Fibroblast of the aortic adventitia (primary cell): ENCODE data around the gene PCNT. TPM values are rescaled to one million over a fixed set of nuclear protein-coding genes. Genes with fewer than 3 reads are reported as not detected.

ENCODE experiments used
- DNase-seq: peaks from one replicate; pipeline ENCODE4 v3.0.0-alpha.2; 2010; ENCODE audit warnings: low read depth
- H3K4me3 ChIP-seq: 2 replicates; pipeline ENCODE4 v1.5.1; 2011; ENCODE audit warnings: low read depth, mild to moderate bottlenecking, control low read depth, low read length, moderate library complexity
- CTCF ChIP-seq: IDR thresholded peaks from 2 replicates; pipeline ENCODE4 v1.5.1; 2011; ENCODE audit warnings: mild to moderate bottlenecking, low read length, control low read depth, inconsistent platforms; ENCODE audit not compliant: insufficient read depth
- total RNA-seq: library from RNA; depleted of rRNA; stranded (reverse); fragments of >200 nt; gene quantifications from 2 replicates; pipeline ENCODE4 v1.2.3, GENCODE V29; 2012; ENCODE audit warnings: low replicate concordance

PCNT gene
- total RNA-seq, 1 donor: 27.8 TPM

GRCh38 chr21:46391773-46392172 is 67.8 kb downstream of the PCNT start:
- TF ChIP-seq CTCF: no peak
- no peak for DNase-seq
- H3K4me3 ChIP-seq: no peak overlapping the region

- no peak overlapping the region for H3K4me3 ChIP-seq
- TF ChIP-seq CTCF: no peak
- DNase-seq: peak; percentile 39
These were observed 69.0 kb downstream of the PCNT start for GRCh38 chr21:46392921-46393320.

GRCh38 chr21:46393451-46393940 is 69.5 kb downstream of the PCNT start:
- TF ChIP-seq CTCF: no peak
- no peak for DNase-seq
- no peak overlapping the region for H3K4me3 ChIP-seq

- no peak for DNase-seq
- TF ChIP-seq CTCF: no peak
- no peak overlapping the region for H3K4me3 ChIP-seq
These were observed 70.1 kb downstream of the PCNT start for GRCh38 chr21:46393941-46394594.

- no peak for DNase-seq
- TF ChIP-seq CTCF: no peak
- no peak overlapping the region for H3K4me3 ChIP-seq
These were observed 70.7 kb downstream of the PCNT start for GRCh38 chr21:46394595-46395104.

- no peak for DNase-seq
- no peak for TF ChIP-seq CTCF
- no peak overlapping the region for H3K4me3 ChIP-seq
These were observed 73.4 kb downstream of the PCNT start for GRCh38 chr21:46397211-46397905.
